Suppressor macrophage treated with lipopolysaccharide for 1 hour (primary cell): ENCODE measurements around the gene PWWP2B.

Experiments used
- DNase-seq, 3 donors: peaks; one replicate each; pipeline ENCODE4 v3.0.0-alpha.2; 2020 to 2022

Gene PWWP2B

DNA sequence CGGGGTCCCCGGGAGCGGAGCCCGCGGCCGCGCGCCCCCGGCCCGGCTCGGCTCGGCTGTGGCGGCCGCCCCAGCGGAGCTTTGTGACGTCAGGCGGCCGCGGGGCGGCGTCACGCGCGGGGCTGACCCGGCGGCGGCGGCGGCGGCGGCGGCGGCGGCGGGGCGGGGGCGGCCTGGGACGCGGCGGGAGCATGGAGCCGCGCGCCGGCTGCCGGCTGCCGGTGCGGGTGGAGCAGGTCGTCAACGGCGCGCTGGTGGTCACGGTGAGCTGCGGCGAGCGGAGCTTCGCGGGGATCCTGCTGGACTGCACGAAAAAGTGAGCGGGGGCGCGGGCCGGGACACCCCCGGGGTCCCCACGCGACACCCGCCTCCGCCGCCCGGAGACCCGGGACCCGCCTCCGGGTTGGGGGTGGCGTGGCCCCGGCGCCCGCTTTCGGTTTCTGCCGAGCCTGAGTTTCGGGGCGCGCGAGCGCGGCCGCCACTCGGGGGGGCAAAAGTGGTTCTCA lies at the start of gene PWWP2B:
TSS of gene PWWP2B (plus strand) at position 165 of the 506 bp plus-strand sequence. CDS start at position 192, 27 bp downstream.
- peak; percentile 66 to 93 (median 87) for DNase-seq

DNA sequence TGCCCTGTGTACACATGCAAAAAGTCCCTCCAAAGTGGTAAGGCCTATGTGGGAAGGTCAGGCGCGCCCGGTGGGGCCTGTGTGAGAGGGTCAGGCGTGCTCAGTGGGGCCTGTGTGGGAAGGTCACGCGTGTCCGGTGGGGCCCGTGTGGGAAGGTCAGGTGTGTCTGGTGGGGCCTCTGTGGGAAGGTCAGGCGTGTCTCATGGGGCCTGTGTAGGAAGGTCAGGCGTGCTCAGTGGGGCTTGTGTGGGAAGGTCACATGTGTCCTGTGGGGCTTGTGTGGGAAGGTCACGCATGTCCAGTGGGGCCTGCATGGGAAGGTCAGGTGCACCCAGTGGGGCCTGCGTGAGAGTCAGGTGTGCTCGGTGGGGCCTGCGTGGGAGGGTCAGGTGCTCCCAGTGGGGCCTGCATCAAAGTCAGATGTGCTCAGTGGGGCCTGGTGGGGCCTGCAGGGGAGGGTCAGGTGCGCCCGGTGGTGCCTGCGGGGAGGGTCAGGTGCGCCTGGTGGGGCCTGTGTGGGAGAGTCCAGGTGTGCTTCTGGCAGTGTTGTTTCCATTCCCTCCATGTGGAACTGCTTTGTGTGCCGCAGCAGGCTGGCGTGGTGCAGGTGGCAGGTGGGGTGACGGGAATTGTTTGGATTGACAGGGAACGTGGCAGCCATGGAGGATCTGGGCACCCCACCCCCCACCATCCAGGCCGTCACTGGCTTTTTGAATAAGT lies 49.6 kb upstream of the PWWP2B start:
- no peak for DNase-seq

DNA sequence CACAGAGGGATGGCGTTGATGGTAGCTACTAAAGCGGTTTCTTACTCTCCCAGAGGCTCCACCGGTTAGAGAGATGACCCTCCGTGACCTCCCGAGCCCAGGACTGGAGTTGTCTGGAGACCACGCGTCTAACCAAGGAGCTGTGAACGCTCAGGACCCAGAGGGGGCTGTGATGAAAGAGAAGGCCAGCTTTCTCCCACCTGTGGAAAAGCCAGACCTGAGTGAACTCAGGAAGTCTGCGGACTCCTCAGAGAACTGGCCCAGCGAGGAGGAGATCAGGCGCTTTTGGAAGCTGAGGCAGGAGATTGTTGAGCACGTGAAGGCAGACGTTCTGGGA lies 49.1 kb upstream of the PWWP2B start:
- DNase-seq: no peak

DNA sequence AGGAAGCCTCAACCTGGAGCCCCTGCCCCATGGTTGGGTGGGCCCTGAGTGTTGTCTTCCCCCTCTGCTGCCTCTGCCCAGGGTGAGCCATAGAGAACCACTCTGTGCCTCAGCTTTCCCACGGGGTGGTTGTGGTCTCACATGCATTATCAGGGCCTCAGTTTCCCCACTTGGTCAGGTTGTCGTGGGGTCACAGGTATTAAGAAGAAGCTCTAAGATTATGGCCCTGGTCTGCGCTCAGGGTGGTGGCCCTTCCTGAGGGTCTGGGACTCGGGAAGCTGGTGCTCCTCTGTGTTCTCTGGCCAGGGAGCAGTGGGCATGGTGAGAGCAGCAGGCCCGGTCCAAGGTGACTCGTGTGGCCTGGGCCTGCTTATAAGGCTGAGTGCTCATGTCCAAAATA lies 47.2 kb upstream of the PWWP2B start:
- no peak for DNase-seq

GRCh38 chr10:132350391-132350790 lies 46.6 kb upstream of the PWWP2B start:
- DNase-seq: no peak

GRCh38 chr10:132350946-132351345 lies 46.1 kb upstream of the PWWP2B start:
- DNase-seq: no peak

GRCh38 chr10:132351611-132352010 lies 45.4 kb upstream of the PWWP2B start:
- no peak for DNase-seq

- DNase-seq: peak; percentile 56 to 85 (median 77)
These were observed 44.3 kb upstream of the PWWP2B start for GRCh38 chr10:132352462-132353308.

- no peak for DNase-seq
These were observed 43.3 kb upstream of the PWWP2B start for GRCh38 chr10:132353456-132354355.

DNA sequence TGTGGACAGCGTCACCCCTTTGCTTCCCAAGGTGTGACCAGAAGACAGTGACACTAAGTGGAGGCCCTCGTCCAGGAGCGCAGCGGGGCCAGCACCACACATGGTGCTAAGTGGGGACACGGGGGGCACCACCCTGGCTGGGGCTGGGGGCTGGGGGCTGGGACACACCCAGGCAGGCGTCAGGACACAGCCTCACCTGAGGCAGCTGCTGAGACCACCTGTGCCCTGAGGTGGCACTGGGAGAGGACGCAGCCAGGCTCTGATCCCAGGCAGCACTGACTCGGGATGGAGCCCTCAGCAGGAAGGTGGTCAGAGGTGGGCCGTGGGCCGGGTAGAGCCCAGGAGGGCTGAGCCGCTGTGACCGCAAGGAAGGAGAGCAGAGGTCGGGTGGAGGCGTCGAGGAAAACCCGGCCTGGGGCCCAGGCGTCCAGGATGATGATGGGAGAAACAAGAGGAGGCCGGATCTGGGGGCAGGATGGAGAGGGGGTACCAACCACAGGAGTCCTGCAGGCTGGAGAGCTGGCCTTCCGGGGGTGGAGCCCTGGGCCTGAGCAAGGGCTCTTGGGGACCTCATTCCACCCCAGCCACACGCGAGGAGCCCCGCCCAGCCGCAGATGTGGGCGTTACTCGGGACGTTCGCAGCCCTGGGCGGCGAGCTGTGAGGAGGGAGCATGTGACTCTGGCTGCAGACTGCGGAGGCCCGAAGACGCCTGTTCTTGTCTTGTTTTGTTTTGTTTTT lies 42.5 kb upstream of the PWWP2B start:
- no peak for DNase-seq

- DNase-seq: no peak
These were observed 41.7 kb upstream of the PWWP2B start for GRCh38 chr10:132355297-132355696.

DNA sequence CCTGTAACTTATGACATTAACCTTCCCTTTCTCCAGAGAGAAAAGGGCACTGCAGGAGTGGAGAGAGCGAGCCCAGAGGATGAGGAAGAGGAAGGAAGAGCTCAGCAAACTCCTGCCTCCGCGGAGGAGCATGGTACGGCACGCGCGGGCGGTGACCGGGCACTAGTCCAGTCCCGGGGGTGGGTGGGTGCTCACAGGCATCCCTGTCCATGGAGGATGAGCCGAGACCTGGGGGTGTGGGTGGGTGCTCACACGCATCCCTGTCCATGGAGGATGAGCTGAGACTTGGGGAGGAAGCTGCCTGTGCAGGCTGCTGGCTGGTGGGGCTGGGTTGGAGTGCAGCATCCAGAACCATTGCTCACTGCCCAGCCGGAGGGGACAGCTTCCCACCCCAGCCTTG lies 41.2 kb upstream of the PWWP2B start:
- no peak for DNase-seq

GRCh38 chr10:132356621-132357195 lies 40.3 kb upstream of the PWWP2B start:
- no peak for DNase-seq

- DNase-seq: no peak
These were observed 39.5 kb upstream of the PWWP2B start for GRCh38 chr10:132357286-132358058.

GRCh38 chr10:132359305-132360040 lies 37.5 kb upstream of the PWWP2B start:
- DNase-seq: peak in 1 of 3 donors; percentile 15

DNA sequence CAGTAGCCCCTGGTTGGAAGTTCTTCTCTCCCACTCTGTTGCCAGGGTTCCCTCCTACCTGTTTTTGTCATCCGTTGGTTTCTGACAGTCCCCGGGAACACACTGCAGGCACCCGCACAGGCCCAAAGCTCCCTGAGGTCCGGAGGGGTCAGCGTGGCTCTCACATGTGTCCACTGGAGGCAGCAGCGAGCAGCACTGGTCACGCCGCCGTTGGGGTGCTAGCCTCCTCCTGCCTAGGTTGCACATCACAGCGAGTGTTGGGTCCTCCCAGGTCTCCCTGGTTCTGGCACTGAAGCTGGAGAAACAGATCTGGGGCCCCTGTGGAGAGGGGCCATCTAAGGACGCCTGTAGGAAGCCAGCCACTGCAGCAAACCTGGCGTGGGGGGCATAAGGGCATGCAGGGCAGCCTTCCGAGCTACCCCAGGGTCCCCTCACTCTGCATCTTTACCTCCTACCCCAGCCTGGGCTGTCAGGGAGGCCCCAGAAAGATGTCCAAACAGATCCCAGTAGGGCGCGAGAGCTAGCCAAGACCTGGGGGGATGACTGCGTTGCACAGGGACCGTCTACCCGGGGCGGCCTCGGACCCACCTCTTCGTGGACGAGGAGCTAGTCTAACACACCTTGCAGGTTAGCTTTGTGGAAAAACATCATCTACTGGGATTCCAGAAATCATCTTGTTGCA lies 36.1 kb upstream of the PWWP2B start:
- DNase-seq: peak; percentile 38 to 64 (median 43)

DNA sequence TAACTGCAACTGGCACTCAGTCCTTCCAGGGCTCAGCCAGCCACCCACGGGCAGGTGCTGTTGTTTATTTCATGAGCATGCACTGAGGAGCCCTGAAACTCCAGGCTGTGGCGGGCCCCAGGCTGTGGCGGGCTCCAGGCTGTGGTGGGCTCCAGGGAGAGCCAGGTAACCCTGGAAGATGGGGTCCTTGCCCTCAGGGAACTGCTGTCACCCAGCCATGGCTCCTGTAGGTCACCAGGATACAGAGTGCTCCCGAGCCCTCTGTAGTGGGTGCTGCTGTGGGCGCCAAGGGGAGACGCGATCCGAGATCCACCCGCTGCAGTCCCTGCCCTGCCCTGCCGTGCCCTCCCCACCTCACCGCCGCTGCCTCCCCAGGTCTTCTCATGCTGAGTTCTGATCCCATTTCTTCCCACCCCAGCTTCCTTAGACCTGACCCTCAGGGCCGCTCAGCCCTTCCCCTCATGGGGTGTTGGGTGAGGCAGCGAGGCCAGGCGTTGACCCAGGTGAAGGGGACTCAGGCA lies 35.4 kb upstream of the PWWP2B start:
- no peak for DNase-seq

DNA sequence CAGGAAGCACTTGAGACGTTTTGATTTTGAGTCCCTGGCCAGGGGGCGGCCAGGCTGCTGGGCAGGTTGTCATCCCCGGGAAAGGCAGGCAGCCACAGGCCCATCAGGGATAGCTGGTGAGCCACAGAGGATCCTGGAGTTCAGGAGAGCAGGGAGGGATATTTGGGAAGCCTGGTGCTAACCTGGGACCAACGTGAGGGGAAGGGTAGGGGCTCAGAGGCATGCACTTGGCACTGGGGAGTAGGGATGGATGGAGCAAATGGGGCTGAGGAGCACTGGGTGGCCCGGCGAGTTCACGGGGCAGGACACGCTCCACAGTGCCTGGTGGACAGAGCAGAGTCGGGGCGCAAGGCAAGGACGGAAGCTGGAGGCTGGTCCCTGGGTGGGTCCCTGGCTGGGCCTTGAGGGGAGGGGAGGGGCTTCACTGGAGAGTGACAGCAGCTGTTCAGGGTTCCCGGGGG lies 34.8 kb upstream of the PWWP2B start:
- no peak for DNase-seq

DNA sequence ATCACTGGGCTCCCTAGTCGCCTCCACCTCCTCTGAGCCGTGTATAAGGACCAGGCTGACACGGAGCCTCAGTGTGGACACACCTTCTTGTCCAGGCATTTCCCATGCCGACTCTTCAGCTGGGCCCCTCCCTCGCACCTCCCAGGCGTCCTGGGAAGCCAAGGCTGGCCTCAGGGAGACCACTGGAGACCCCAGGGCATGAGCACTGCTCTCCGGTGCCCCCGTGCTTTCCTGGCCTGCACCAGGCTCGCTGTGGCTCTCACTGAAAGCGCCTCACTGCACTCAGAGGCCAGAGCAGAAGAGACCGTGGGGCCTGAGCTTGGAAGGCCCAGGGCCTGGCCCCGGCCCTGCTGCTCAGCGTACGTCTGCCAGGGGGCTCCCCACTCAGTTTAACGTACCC lies 33.6 kb upstream of the PWWP2B start:
- no peak for DNase-seq
